H9 (cell line): Measurements from ENCODE around the gene APLP2. TPM values are rescaled to one million over a fixed set of nuclear protein-coding genes. Genes with fewer than 3 reads are reported as not detected.

Source experiments
- DNase-seq: peaks from one replicate; pipeline ENCODE4 v3.0.0-alpha.2; 2017
- H2AFZ ChIP-seq: one replicate; pipeline ENCODE4 v1.6.1; 2013; ENCODE audit warnings: mild to moderate bottlenecking, low read length, control low read depth, moderate library complexity
- H2AK5ac ChIP-seq: 2 replicates; pipeline ENCODE4 v1.6.1; 2013; ENCODE audit warnings: low read length, control low read depth, mixed read lengths; ENCODE audit not compliant: insufficient read length
- H2BK120ac ChIP-seq: one replicate; pipeline ENCODE4 v1.6.1; 2013; ENCODE audit warnings: low read depth, mild to moderate bottlenecking, low read length, control low read depth, inconsistent platforms; ENCODE audit not compliant: poor library complexity, severe bottlenecking
- H2BK12ac ChIP-seq: 2 replicates; pipeline ENCODE4 v1.6.1; 2013; ENCODE audit warnings: low read length, control low read depth, mixed read lengths, low read depth; ENCODE audit not compliant: insufficient read length
- H2BK15ac ChIP-seq: 2 replicates; pipeline ENCODE4 v1.6.1; 2013; ENCODE audit warnings: low read depth, low read length, control low read depth
- H2BK20ac ChIP-seq: one replicate; pipeline ENCODE4 v1.6.1; 2013; ENCODE audit warnings: low read depth, mild to moderate bottlenecking, low read length, control low read depth, inconsistent platforms; ENCODE audit not compliant: poor library complexity, severe bottlenecking
- H2BK5ac ChIP-seq: 2 replicates; pipeline ENCODE4 v1.6.1; 2013; ENCODE audit warnings: low read length, control low read depth, mixed read lengths; ENCODE audit not compliant: insufficient read length
- H3K14ac ChIP-seq: 2 replicates; pipeline ENCODE4 v1.6.1; 2013; ENCODE audit warnings: low read length, control low read depth; ENCODE audit not compliant: insufficient read depth
- H3K18ac ChIP-seq: 2 replicates; pipeline ENCODE4 v1.6.1; 2013; ENCODE audit warnings: low read depth, mild to moderate bottlenecking, mixed read lengths, low read length, control low read depth; ENCODE audit not compliant: insufficient read length
- H3K23ac ChIP-seq: 2 replicates; pipeline ENCODE4 v1.6.1; 2013; ENCODE audit warnings: low read length, control low read depth, mixed read lengths, low read depth; ENCODE audit not compliant: insufficient read length
- H3K23me2 ChIP-seq: 2 replicates; pipeline ENCODE4 v1.6.1; 2013; ENCODE audit warnings: low read depth, mild to moderate bottlenecking, mixed read lengths, low read length, control low read depth; ENCODE audit not compliant: insufficient read length, poor library complexity, severe bottlenecking
- H3K27ac ChIP-seq: 2 replicates; pipeline ENCODE4 v1.5.1; 2013; ENCODE audit warnings: low read length, control low read depth, mixed read lengths, low read depth; ENCODE audit not compliant: insufficient read length
- H3K27me3 ChIP-seq: 2 replicates; pipeline ENCODE4 v1.6.1; 2013; ENCODE audit warnings: low read length, control low read depth, inconsistent platforms; ENCODE audit not compliant: insufficient read depth
- H3K4ac ChIP-seq: 2 replicates; pipeline ENCODE4 v1.6.1; 2013; ENCODE audit warnings: low read depth, mild to moderate bottlenecking, control low read depth, inconsistent platforms, low read length, moderate library complexity
- H3K4me1 ChIP-seq: 2 replicates; pipeline ENCODE4 v1.6.1; 2013; ENCODE audit warnings: low read length, control low read depth, inconsistent platforms; ENCODE audit not compliant: insufficient read depth
- H3K4me2 ChIP-seq: 2 replicates; pipeline ENCODE4 v1.6.1; 2013; ENCODE audit warnings: low read length, control low read depth, mixed read lengths; ENCODE audit not compliant: insufficient read length, insufficient read depth
- H3K56ac ChIP-seq: 2 replicates; pipeline ENCODE4 v1.6.1; 2013; ENCODE audit warnings: low read depth, mild to moderate bottlenecking, mixed read lengths, low read length, control low read depth; ENCODE audit not compliant: insufficient read length
- H3K79me1 ChIP-seq: 2 replicates; pipeline ENCODE4 v1.6.1; 2013; ENCODE audit warnings: low read depth, mild to moderate bottlenecking, moderate library complexity, low read length, control low read depth, inconsistent platforms; ENCODE audit not compliant: insufficient read depth, poor library complexity, severe bottlenecking
- H3K79me2 ChIP-seq: 2 replicates; pipeline ENCODE4 v1.6.1; 2013; ENCODE audit warnings: low read length, control low read depth, inconsistent platforms; ENCODE audit not compliant: insufficient read depth
- H3K9ac ChIP-seq: 2 replicates; pipeline ENCODE4 v1.6.1; 2013; ENCODE audit warnings: low read length, control low read depth, mixed read lengths; ENCODE audit not compliant: insufficient read length; ENCODE audit errors: extremely low read depth
- H3K9me3 ChIP-seq: one replicate; pipeline ENCODE4 v1.6.1; 2013; ENCODE audit warnings: low read depth, low read length, inconsistent platforms; ENCODE audit not compliant: control insufficient read depth
- H3T11ph ChIP-seq: one replicate; pipeline ENCODE4 v1.6.1; 2013; ENCODE audit warnings: mild to moderate bottlenecking, low read length, control low read depth, inconsistent platforms
- H4K20me1 ChIP-seq: one replicate; pipeline ENCODE4 v1.6.1; 2013; ENCODE audit not compliant: control insufficient read depth, insufficient read length, insufficient read depth
- H4K5ac ChIP-seq: 2 replicates; pipeline ENCODE4 v1.6.1; 2013; ENCODE audit warnings: low read depth, mild to moderate bottlenecking, mixed read lengths, low read length, control low read depth; ENCODE audit not compliant: insufficient read length
- H4K8ac ChIP-seq: replicated peaks from 2 replicates; pipeline ENCODE4 v1.6.1; 2013; ENCODE audit warnings: low read length, control low read depth, mixed read lengths, low read depth; ENCODE audit not compliant: insufficient read length
- H4K91ac ChIP-seq: 2 replicates; pipeline ENCODE4 v1.6.1; 2013; ENCODE audit warnings: low read depth, mild to moderate bottlenecking, moderate library complexity, mixed read lengths, low read length, control low read depth; ENCODE audit not compliant: insufficient read length
- H3K27ac Mint-ChIP-seq, 3 experiments: 2 replicates in 2 of 3; 3 replicates in 1 of 3; pipeline ENCODE4 v1.8.0; 2020 to 2021; ENCODE audit warnings: mixed read lengths in 3 of 3, mild to moderate bottlenecking in 1 of 3, moderate library complexity in 1 of 3
- H3K27me3 Mint-ChIP-seq: 2 replicates; pipeline ENCODE4 v1.8.0; 2021; ENCODE audit warnings: low read depth, mild to moderate bottlenecking, moderate library complexity, mixed read lengths
- H3K36me3 Mint-ChIP-seq, 3 experiments: 2 replicates in 2 of 3; 3 replicates in 1 of 3; pipeline ENCODE4 v1.8.0; 2020 to 2021; ENCODE audit warnings: low read depth in 3 of 3, mixed read lengths in 3 of 3; ENCODE audit not compliant: insufficient read depth in 1 of 3
- H3K4me1 Mint-ChIP-seq, 2 experiments: 2 replicates each; pipeline ENCODE4 v1.8.0; 2020; ENCODE audit warnings: mixed read lengths in 2 of 2
- H3K4me3 Mint-ChIP-seq, 2 experiments: 2 replicates in 1 of 2; 3 replicates in 1 of 2; pipeline ENCODE4 v1.8.0; 2020 to 2021; ENCODE audit warnings: mild to moderate bottlenecking in 2 of 2, mixed read lengths in 2 of 2, moderate library complexity in 1 of 2
- H3K9me3 Mint-ChIP-seq, 2 experiments: 2 replicates in 1 of 2; 3 replicates in 1 of 2; pipeline ENCODE4 v1.8.0; 2020; ENCODE audit warnings: mild to moderate bottlenecking in 2 of 2, mixed read lengths in 2 of 2, moderate library complexity in 1 of 2
- WGBS: extraction: QIAGEN DNeasy Blood & Tissue Kit; methylation state at CpG from one replicate; pipeline ENCODE4 v1.1.7; 2013; ENCODE audit warnings: missing lambda C conversion rate, low lambda C conversion rate, mixed read lengths; ENCODE audit not compliant: insufficient read length; ENCODE audit errors: extremely low coverage; 5-methylcytosine and 5-hydroxymethylcytosine counted together
- total RNA-seq: library from RNA; stranded (reverse); gene quantifications from 2 replicates; pipeline ENCODE4 v1.2.1, GENCODE V29; 2021
- TF ChIP-seq, protein P1 (sequence below): fragments of 200-600 bp; sonication (generic); conservative IDR thresholded peaks from 3 replicates; pipeline ENCODE4 v1.8.0; 2021; ENCODE audit warnings: antibody characterized with exemption, mild to moderate bottlenecking

Gene APLP2
- total RNA-seq, 1 experiment from 2014 or later = 328 TPM

DNA sequence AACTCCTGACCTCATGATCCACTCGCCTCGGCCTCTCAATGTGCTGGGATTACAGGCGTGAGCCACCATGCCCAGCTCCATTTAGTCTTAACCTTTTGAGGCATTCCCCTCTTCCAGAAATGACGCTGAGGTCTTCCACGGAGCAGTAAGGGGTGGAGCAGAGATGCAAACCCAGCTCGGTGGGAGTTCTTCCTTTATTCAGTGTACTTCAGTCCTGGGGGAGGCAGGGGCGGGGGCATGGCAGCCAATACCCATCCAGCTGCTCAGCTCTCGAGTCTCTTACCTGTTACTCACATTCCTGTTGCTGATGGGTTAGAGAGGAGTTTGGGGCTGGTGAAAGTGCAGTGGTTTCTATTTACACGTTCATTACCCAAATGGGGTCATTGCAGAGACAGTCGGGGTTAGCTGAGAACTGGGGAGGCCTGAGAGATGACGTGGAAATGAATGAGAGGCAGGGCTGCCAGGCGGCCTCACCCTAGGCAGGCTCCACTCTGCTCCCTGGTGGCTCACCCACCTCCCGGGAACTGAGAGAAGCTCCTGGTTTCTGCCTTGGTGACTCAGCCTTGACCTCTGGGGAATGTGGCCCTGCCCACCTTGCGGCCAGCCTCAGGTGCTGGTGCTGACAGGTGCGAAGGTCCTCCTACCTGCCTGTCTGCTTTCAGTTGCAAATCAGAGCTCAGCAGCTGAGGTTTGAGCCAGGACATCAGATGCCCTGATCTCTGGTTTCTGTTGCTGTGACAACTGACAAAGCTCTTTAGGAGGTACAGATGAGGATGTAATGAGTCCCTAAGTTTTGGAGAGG is 76.5 kb downstream of the APLP2 start:
- peak overlapping the region; percentile 43 for H3K27ac ChIP-seq
- H3K36me3 Mint-ChIP-seq = peaks cover 29 to 52% (median 47%) of the 10 kb centered on the region in 3 experiments

More for the DNA sequence above, 76.5 kb downstream of the APLP2 start:
- Histone ChIP-seq H2AFZ (no peak overlapping the region), H3K23me2 (no peaks in the 10 kb centered on the region), H3K4me1 (no peaks in the 10 kb centered on the region), H4K5ac (no peak overlapping the region), H4K20me1 (no peaks in the 10 kb centered on the region), H3K56ac (no peak overlapping the region), H2BK5ac (no peak overlapping the region), H3K18ac (peak overlapping the region; percentile 52), H2BK20ac (no peak overlapping the region), H3K14ac (no peak overlapping the region; the same call in 1 of the 2 replicates), H3K79me1 (no peaks in the 10 kb centered on the region), H3K23ac (no peak overlapping the region), H2BK12ac (no peak overlapping the region), H3K9me3 (no peaks in the 10 kb centered on the region), H2BK15ac (no peak overlapping the region), H3K27me3 (no peaks in the 10 kb centered on the region), H2AK5ac (no peak overlapping the region), H3K9ac (no peak overlapping the region), H4K8ac (no peak overlapping the region), H3K4me2 (peak overlapping the region; percentile 14), H2BK120ac (no peak overlapping the region), H3K79me2 (no peaks in the 10 kb centered on the region), H3K4ac (no peak overlapping the region), H4K91ac (no peak overlapping the region), H3T11ph (no peak overlapping the region)
- H3K4me1 Mint-ChIP-seq = peaks cover 25% of the 10 kb centered on the region in 2 experiments
- no CpG with 5 or more reads among the region's 15 CpGs for WGBS
- no peaks in the 10 kb centered on the region for H3K9me3 Mint-ChIP-seq
- H3K4me3 Mint-ChIP-seq = peak overlapping the region; percentile 16 to 35; a peak in 2 of 5 replicates
- TF ChIP-seq, protein P1, sequence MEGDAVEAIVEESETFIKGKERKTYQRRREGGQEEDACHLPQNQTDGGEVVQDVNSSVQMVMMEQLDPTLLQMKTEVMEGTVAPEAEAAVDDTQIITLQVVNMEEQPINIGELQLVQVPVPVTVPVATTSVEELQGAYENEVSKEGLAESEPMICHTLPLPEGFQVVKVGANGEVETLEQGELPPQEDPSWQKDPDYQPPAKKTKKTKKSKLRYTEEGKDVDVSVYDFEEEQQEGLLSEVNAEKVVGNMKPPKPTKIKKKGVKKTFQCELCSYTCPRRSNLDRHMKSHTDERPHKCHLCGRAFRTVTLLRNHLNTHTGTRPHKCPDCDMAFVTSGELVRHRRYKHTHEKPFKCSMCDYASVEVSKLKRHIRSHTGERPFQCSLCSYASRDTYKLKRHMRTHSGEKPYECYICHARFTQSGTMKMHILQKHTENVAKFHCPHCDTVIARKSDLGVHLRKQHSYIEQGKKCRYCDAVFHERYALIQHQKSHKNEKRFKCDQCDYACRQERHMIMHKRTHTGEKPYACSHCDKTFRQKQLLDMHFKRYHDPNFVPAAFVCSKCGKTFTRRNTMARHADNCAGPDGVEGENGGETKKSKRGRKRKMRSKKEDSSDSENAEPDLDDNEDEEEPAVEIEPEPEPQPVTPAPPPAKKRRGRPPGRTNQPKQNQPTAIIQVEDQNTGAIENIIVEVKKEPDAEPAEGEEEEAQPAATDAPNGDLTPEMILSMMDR = peak; percentile 62
- peak overlapping the region; percentile 82 to 98 (median 95) for H3K27ac Mint-ChIP-seq
- peaks cover 2% of the 10 kb centered on the region; the same call in 1 of the 2 replicates for H3K27me3 Mint-ChIP-seq
- DNase-seq = peak; percentile 99
